VCaP (cell line): ENCODE measurements around the gene NR3C1.

Source experiments
- H3K27ac ChIP-seq: fragments of 450-650 bp; 2 replicates; pipeline ENCODE4 v1.5.1; 2017
- TF ChIP-seq, protein P1 (sequence below): fragments of 450-650 bp; conservative IDR thresholded peaks from 2 replicates; pipeline ENCODE4 v1.5.1; 2017; ENCODE audit warnings: mild to moderate bottlenecking, moderate library complexity

The NR3C1 gene

DNA sequence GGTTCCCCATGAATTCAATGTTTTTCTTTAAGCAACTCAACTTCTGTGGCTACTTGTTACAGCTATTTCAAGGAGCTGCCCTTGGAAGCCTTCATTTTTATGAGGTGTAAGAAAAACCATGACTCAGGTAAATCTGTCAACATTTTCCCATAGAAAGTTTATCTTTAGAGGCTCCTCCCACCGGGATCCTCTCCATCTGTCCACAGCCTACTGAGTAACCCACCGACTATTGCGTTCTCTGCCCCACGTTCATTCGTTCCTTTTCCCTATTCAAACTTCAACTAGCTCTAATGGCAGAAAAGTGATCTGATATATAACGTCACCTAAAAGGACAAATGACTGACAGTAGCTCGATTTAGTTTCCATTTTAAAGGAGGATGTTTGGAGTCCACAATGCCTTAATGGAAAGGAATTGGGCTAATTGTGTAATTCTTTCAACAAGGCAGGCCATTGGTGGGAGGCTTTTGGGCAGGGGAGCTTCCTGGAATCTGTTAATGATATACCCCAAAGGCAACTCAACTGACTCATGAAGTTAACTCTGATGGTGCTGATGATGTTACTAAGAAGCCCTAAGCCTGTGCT, 29.3 kb upstream of the NR3C1 start:
- H3K27ac ChIP-seq, result no peak overlapping the region
- TF ChIP-seq, protein P1, sequence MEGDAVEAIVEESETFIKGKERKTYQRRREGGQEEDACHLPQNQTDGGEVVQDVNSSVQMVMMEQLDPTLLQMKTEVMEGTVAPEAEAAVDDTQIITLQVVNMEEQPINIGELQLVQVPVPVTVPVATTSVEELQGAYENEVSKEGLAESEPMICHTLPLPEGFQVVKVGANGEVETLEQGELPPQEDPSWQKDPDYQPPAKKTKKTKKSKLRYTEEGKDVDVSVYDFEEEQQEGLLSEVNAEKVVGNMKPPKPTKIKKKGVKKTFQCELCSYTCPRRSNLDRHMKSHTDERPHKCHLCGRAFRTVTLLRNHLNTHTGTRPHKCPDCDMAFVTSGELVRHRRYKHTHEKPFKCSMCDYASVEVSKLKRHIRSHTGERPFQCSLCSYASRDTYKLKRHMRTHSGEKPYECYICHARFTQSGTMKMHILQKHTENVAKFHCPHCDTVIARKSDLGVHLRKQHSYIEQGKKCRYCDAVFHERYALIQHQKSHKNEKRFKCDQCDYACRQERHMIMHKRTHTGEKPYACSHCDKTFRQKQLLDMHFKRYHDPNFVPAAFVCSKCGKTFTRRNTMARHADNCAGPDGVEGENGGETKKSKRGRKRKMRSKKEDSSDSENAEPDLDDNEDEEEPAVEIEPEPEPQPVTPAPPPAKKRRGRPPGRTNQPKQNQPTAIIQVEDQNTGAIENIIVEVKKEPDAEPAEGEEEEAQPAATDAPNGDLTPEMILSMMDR, result no peak

DNA sequence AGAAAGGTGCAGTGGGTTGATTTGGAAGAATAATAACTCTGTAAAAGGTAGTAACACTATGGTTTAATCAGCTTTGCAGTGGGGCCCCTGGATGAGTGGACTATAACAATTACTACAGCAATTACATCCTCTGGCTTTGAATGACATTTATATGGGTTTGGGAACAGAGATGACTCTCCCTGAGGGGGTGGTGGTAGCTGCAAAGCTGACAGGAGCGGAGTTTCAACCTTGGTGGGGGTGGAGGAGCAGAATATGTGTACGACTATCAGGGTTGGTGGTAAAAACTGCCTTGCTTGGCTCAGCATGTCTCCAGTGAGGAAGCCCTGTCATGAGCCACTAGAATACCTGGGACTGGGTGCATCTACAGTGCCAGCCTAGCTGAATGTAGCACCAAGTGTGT, 28.3 kb upstream of the NR3C1 start:
- TF ChIP-seq, protein P1, result no peak
- H3K27ac ChIP-seq, result no peak overlapping the region

DNA sequence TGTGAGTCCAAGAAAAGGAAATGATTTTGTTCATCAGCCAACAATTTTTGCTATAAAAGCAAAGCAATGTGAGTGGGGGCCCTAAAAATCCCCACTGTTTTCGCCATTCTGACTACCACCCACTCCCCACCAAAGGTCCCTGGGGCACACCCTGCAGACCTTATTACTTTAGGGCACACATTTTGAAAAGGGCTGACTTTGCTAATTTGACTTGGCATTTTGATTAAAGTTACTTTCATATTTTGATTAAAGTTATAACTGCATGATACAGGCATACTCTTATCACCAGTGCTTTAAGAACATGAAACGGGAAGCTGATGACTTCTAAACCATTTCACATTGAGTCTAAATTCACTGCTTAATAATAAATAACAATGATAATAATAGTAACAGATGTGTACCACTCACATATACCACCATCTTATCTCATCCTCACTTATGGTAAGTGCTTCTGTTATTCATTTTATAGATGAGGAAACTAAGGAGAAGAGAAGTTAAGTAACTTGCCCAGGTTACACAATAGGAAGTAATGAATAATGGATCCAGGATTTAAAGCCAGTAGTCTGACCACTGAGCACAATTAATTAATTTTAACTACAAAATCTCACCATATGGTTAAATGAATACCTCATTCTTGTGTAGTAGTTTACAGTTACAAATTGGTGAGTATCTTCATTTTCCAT, 25.4 kb upstream of the NR3C1 start:
- TF ChIP-seq, protein P1, result no peak
- H3K27ac ChIP-seq, result no peak overlapping the region

DNA sequence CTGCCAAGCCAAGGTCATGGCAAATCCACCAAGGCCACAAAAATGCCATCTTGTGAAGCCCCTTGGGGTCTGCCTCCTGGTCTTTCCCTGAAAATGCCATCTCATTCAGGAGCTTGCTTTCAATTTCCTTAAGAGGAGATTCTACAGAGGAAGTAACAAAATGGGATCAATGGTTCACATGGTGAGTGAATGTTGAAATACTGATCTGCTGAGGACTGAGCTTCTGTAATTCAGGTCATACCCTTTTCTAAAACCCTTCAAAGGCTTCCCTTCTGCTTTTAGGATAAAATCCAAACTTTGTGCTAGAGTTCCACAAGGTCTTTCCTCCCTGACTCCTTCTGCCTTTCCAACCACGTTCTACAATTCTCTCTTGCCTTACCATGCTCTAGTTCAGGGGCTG, 24.7 kb upstream of the NR3C1 start:
- TF ChIP-seq, protein P1, result no peak
- no peak overlapping the region for H3K27ac ChIP-seq

DNA sequence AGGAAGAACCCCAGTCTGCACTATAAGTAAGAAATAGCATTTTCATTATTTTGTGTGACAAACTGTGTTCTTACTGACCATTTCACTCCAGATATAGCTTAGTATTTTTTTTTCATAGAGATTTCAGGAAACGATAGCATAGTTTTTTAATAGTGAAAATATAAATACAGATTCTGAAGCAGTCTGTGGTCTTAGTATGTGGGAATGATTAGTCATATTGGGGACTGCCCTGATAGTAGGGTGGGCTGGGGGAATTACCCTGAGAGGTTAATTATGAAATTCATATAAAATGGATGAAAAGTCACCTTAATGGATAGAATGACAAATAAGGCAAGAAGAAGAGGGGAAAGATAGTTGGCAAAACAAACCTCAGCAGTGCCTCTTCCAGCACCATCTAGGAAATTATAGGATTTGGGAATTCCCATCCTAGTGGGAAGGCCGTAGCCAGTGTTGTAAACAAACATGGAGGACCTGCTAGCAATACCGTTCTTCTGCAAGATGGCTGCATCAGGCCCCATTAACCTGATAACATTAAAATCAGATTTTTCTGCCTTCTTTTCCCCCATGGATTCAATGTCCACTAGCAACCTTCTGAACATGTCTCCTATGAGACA, 23.7 kb upstream of the NR3C1 start:
- TF ChIP-seq, protein P1, result no peak
- no peak overlapping the region for H3K27ac ChIP-seq

DNA sequence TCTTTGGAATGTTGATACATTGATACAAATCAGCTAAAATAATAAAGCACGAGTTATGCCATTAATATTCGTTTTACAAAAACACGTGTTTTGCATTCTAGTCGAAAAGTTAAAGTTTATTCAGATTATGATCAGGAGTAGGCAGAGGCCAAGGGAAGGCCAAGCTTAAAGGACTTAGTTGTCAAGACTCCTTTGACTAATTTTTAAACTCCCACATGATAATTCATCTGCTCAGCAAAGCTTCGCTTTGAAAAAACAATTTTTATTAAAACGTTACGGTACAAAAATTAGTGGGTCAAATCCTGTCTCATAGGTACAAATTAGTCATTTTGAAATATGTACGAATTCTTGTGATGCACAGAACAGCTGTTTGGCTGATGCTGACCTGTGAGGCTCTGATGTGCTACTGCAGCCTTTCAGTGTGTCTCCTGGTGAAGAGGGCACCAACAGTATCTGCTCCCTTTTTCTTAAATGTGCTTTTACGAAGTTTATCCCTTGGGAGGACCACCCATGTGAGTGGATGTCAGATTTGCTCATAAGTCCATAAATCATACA, 23.0 kb upstream of the NR3C1 start:
- no peak overlapping the region for H3K27ac ChIP-seq

DNA sequence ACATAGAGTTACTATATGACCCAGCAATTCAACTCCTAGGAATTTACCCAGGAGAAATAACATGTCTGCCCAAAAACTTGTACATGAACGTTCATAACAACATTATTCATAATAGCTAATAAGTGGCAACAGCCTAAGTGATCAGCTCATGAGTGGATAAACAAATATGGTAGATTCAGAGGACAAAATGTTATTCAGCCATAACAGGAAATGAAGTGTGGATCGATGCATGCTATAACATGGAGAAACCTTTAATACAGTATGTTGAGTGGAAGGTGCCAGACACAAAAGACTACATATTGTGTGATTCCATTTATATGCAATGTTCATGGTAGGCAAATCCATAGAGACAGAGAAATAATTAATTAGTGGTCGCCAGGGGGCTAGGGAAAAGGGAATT, 22.3 kb upstream of the NR3C1 start:
- H3K27ac ChIP-seq, result no peak overlapping the region

More for the DNA sequence above, 23.0 kb upstream of the NR3C1 start:
- TF ChIP-seq, protein P1, result no peak

More for the DNA sequence above, 22.3 kb upstream of the NR3C1 start:
- TF ChIP-seq, protein P1, result no peak
